HG02678 (cell line): Measurements from ENCODE around the gene A2ML1.
"Not testable (repeated sequence)": the region's sequence is repeated elsewhere in the genome, so short reads cannot be mapped to it uniquely, and the experiment has no call there.

Experiments used
- ATAC-seq: cut with Tn5 transposase; IDR thresholded peaks from one replicate; pipeline ENCODE4 v1.9.1; 2021; ENCODE audit warnings: mild to moderate bottlenecking, moderate library complexity; ENCODE audit not compliant: unreplicated experiment

The A2ML1 gene

DNA sequence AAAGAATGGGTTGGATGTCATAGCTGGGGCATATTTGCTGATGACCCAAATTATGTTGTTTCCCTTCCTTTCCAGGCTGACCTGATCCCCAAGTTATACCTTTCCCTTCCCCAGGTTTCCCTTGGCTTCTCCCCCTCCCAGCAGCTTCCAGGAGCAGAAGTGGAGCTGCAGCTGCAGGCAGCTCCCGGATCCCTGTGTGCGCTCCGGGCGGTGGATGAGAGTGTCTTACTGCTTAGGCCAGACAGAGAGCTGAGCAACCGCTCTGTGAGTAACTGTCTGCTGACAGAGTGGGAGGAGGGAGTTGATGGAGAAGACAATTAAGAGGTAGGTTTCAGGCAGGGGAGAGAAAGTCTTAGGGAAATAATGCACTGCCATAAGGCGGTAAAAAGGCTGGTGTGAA, 25.0 kb downstream of the A2ML1 start:
- ATAC-seq = no peak

DNA sequence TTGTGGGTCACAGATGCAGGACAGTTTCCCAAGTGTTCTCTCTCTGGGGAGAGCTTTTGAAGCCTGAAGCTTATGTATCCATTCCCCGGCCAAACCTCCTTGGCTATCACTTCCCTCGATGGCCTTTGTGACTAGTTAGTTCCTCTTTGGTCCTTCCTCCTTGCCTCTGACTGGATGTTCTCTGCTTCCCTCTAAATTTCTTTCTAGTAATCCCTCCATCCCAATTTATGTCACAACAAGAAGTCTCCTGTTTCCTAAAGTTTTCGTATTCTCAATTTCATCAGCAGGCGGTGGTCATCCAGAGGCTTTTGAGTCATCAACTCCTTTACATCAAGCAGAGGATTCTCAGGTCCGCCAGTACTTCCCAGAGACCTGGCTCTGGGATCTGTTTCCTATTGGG, 27.5 kb downstream of the A2ML1 start:
- no peak for ATAC-seq

DNA sequence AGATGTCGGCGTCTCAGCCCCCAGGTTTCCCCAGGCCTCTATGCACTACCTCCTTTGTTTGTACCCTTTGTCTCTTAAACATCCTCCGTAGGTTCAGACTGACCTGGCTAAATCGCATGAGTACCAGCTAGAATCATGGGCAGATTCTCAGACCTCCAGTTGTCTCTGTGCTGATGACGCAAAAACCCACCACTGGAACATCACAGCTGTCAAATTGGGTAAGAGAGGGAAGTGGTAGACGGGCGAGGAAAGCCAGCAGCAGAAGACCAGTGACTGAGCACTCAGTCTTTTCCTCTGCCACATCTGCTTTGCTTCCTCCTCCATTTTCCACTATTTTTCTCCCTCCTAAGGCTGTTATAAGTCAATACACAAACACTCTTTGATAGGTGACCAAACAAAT, 29.7 kb downstream of the A2ML1 start:
- no peak for ATAC-seq

DNA sequence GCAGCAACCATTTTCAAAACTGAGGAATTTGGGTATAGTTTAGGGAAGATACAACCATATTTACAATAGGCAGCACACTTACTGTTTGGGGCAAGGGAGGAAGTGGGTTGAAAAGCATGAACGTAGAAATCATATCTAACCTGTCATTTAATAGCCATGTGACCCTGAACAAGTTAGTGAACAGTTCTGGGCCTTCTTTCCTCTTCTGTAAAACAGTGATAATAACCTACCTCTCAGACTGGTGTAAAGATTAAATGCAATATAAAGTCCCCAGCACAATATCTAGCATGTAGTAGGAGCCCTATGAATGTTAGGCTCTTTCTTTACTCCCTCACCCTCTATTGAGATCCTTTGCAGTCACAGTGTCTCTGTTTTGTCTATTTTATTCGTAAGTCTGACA, 33.5 kb downstream of the A2ML1 start:
- no peak for ATAC-seq

DNA sequence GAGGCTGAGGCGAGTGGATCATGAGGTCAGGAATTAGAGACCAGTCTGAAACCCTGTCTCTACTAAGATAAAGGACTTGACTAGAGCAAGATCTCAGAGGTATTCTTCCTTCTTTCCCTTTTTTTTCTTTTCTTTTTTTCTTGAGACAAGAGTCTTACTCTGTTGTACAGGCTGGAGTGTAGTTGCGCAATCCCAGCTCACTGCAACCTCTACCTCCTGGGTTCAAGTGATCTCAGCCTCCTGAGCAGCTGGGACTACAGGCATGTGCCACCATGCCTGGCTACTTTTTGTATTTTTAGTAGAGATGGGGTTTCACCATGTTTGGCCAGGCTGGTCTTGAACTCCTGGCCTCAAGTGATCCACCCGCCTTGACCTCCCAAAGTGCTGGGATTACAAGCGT, 37.0 kb downstream of the A2ML1 start:
- not testable (repeated sequence) for ATAC-seq

DNA sequence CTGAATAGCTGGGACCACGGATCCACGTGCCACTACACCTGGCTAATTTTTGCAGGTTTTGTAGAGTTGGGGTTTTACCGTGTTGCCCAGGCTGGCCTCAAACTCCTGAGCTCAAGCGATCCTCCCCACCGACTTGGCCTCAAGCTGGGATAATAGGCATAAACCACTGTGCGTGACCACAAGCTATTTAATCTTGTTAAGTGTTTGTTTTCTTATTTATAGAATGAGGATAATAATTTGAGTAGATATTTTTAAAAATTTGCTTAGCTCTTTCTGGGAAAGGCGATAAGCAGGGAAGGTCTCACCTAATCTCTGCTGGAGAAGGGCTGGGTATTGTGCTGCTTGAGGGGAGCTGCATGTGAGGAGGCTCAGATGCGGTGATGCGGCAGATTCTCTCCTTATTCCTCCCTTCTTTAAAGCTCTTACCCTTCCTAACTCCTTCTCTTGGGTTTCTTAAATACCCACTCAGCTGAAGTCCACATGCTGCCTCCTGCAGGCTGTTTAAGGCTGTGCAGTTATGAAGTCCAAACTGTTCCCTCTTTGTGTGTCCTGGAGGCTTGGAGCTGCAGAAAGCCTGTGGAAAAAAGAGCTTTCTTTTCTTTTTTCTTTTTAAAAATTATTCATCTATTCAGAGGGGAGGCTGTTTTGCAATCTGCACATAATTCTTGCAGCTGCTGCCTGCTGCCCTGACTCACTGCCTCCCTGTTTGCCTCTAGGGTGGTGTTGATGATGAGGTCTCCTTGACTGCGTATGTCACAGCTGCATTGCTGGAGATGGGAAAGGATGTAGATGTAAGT, 37.9 kb downstream of the A2ML1 start:
- ATAC-seq = no peak

DNA sequence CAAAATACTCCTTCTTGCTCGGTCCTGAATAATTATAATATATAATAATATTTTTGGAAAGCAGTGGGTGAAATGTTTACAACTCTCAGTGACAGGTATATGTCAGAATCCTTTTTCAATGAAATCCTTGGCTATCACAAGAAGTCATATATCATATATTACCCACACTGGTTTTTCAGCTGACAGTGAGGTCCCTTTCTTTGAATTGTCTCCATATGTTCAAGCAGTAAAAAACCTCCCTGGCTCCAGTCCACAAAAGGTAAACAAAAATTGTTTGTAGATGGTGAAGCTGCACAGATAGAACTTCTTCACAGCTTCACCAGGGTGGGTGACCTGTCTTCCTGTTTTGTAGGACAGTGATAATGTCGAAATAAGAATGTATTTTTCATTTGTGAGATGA, 44.0 kb downstream of the A2ML1 start:
- ATAC-seq = no peak

DNA sequence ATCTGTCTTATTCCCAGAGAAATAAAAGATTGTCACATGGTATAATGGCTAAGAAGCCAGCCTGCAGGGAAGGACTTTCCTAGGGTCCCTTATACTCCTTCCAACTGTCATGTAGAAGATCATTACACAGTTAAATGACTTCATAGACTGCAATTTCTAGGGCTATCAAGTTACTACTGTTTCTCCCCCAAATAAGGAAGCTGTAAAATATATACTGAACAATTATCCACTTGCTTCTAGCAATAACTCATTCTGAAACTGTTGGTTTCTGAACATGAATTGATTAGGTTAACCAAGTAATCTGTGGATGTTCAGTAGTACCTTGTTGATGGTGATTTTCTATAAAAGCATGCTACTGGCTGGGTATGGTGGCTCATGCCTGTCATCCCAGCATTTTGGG, 44.6 kb downstream of the A2ML1 start:
- ATAC-seq = no peak

DNA sequence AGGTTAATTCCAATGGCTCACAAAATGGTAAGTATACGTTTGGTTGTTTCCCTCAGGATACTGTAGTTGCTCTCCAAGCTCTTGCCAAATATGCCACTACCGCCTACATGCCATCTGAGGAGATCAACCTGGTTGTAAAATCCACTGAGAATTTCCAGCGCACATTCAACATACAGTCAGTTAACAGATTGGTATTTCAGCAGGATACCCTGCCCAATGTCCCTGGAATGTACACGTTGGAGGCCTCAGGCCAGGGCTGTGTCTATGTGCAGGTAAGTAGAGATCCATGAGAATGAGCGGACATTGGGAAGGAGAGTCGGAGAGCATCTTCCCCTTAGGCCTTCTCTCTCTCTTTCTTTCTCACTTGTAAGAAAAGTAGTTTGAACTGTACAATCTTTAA, 45.4 kb downstream of the A2ML1 start:
- ATAC-seq = no peak

DNA sequence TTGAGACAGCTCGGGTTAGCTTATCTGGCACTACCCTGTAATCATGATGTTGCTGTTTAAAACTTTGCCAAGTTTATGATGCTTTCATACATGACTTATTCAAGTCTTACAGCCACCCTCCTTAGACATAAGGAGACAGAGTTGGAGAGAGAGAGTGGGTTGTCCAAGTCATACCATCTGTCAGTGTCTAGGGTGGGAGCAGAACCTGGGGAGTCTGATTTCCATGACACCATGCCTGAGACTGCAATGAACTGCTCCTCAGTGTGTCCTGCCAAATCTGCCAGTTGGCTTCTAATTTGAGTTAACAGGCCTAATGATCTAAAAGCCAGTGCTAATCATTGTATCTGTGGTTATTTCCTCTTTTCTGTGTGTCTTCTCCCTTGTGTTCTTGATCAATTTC, 48.2 kb downstream of the A2ML1 start:
- no peak for ATAC-seq

DNA sequence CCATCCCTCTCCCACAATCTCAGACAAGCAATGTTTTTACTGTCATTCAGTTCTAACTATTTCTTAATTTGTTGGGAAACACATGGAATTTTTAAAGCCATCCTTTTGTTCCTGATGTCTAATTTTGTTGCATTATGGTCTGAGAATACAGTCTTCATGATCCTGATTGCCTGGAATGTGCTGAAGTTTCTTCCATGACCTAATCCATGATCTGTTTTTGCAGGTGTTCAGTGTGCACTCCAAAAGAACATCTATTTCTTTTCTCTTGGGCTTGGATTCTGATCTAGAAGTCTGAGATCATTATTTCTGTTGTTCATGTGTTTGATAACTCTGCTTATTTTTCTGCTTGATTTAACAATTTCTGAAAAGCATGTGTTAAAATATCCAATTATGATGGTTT, 48.6 kb downstream of the A2ML1 start:
- ATAC-seq = no peak

DNA sequence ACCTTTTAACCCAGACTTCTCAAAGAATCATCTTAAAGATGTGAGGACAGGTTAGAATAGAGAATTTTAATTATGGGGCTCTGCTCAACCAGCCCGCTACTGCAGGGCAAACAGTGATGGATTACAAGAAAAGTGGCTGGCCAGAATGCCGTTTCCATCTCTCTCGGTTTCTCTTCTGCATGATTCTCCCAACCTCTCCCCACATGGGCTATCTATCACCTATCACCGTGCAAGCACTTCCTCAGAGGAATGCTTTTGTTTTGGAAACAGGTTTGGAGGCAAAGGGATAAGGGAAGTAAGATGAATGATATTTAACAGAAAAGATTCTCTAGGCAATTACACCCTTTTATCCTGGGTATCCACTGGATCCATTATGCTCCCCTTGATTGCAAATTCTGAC, 54.5 kb downstream of the A2ML1 start:
- no peak for ATAC-seq

DNA sequence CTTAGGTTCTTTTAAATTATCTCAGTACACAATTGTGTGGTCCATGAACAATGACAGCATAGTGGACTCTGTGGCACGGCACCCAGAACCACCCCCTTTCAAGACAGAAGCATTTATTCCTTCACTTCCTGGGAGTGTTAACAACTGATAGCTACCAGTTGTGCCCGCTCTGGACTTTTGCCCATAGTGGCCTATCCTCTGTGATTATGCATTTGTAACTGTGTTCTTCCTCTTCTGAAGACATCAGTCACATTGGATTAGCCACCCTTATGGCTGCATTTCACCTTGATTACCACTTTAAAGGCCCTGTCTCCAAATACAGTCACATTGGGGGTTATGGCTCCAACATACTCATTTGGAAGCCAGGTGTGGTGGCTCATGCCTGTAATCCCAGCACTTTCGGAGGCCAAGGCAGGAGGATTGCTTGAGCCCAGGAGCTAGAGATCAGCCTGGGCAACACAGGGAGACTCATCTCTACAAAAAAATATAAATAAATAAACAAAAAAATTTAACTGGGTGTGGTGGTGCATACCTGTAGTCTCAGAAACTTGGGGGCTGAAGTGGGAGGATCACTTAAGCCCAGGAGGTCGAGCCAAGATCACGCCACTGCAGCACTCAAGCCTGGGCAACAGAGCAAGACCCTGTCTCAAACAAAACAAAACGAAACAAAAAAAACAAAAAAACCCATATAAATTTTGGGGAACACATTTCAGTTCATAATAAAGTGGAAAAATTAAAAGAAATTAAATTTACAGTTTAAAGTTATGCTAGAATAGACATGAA, 64.3 kb downstream of the A2ML1 start:
- ATAC-seq = no peak

DNA sequence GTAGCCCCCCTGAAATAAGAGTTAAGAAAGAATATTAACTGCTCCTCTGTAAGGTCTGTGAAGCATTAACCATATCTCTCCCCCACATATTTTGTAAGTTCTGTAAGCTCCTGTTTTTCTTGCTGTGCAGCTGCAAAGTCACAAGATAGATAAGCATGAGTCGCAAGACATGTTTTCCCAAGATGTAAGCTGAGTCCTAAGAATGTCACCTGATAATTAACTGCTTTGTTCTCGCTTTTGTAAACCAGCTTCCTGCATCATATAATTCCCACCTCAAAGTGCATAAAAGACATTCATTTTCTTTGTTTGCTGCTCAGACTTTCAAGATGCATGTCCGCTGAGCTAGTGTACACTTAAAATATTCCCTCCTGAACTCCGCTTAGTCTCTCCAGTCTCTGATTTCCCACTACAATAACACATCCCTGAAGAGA, 64.9 kb downstream of the A2ML1 start:
- no peak for ATAC-seq

DNA sequence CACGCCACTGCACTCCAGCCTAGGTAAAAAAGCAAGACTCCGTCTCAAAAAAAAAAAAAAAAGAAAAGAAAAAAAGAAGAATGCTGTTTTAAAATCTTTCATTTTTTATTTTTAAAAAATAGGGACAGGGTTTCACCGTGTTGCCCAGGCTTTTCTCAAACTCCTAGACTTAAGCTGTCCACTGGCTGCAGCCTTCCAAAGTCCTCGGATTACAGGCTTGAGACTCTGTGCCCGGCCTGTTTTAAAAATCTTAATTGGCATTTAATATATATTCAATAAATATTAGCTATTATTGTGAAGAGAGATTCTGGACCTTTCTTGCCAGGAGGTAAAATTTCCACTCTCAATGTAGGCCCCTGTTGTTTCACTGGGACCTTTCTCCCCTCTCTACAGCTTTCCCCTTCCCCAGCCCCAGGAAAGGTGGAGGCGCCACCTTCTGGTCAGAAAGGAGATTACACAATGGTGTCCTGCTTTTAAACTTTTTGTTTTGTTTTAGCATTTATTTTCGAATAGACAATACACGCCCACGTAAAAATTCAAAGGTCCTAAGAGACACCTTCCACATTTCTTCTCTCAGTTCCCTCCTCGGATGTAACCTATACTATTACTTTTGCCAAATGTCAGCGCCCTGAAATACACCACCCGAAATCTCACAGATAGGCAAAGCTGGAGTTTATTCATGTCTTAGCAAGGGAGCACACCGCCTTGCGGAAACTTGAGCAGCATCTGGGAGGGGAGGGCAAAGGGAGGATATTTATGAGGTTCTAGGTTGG, 68.1 kb downstream of the A2ML1 start:
- no peak for ATAC-seq

DNA sequence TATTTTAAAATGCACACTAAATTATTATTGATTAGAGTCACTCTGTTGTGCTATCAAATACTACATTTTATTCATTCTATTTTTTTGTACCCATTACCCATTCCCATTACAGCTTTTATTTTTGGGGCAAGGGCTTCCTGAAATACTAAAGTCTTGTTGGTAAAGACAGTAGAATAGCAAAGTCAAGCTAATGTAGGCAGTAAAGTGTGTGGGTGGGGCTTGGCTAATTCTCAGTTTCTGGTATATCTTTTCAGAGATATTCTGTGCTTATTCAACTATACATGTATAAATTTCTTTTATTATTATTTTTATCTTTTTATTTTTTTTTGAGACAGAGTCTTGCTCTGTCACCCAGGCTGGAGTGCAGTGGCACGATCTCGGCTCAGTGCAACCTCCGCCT, 69.6 kb downstream of the A2ML1 start:
- ATAC-seq = no peak

DNA sequence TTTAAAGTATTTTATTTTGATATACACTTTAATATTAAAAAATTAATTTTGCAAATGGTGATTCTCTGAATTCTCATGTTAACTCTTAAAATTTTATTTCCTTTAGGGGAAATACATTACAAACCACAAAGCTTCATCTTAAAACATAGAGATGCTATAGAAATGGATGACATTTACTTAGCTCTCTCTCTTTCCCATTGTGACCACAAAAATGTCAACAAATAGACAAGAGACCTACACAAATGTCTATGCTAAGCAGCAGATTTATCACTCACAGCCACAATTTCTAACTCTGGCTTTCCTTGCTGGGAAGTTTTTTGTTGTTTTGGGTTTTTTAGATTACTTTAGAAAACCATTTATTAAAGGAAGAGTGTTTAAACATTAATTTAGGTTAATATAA, 72.0 kb downstream of the A2ML1 start:
- no peak for ATAC-seq

DNA sequence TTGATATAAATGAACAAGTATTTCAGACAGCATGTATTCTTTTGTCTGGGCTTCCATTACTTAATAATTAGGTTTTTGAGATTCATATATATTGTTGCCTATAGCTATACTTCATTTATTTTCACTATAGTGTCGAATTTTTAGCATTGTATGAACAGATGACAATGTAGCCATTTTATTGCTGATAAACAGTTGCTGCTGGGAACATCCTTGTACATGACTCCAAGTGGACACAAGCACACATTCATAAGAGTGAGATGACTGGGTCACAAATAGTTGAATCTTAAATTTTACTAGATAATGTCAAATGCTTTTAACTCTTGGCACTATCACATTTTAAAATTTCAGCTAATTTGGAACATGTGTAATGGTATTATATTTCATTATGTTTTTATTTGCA, 72.6 kb downstream of the A2ML1 start:
- ATAC-seq = no peak

DNA sequence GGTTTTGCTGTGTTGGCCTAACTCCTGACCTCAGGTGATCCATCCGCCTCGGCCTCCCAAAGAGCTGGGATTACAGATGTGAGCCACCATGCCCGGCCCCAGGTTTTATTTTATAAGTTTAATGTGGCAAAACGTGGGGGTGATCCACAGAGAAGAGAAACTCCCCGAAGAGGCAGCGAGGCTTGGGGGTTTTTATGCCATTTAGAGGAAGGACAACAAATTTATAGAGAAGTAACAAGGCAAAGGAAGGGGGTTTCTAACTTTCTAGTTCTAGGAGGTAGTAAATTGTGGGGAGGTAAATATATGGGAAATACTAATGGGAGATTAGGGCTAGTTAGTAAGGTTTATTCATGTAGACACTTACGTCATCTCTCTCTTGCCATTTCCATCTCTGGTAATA, 74.7 kb downstream of the A2ML1 start:
- no peak for ATAC-seq

DNA sequence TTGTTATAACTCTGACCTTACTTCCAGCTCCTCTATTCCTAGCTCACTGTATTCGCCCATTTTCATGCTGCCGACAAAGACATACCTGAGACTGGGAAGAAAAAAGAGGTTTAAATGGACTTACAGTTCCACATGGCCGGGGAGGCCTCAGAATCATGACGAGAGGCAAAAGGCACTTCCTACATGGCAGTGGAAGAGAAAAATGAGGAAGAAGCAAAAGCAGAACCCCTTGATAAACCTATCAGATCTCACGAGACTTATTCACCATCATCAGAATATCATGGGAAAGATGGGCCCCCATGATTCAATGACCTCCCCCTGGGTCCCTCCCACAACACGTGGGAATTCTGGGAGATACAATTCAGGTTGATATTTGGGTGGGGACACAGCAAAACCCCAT, 77.4 kb downstream of the A2ML1 start:
- ATAC-seq = no peak

DNA sequence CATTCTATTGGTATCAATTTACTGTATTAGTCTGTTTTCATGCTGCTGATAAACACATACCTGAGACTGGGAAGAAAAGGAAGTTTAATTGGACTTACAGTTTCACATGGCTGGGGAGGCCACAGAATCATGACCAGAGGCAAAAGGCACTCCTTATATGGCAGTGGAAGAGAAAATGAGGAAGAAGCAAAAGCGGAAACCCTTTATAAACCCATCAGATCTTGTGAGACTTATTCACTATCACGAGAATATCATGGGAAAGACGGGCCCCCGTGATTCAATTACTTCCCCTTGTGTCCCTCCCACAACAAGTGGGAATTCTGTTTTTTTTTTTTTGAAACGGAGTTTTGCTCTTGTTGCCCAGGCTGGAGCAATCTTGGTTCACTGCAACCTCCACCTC, 80.3 kb downstream of the A2ML1 start:
- not testable (repeated sequence) for ATAC-seq

DNA sequence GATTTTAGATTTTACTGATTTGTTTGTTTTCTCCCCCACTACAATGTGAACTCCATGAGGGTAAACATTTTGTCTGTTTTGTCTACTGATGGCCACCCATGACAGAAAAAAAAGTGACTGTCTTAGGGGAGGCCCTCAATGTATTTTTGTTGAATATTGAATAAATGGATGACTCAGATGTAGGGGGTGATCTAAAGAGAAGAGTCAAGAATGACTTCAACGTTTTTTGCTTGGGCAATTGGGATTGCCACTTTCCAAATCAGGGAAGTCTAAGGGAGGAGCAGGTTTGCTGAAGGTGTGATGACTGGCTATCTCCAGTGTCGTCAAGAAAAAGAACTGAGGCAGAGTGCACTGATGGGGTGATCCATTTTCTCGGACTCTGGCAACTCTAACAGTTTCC, 81.2 kb downstream of the A2ML1 start:
- no peak for ATAC-seq
